Right forelimb (tissue), 1 donor: ENCODE results near the gene AMPH.

Experiments
- DNase-seq: peaks from one replicate; pipeline ENCODE4 v3.0.0-alpha.2; 2018

The AMPH gene

GRCh38 chr7:38539477-38540081 is 91.6 kb downstream of the AMPH start:
- no peak for DNase-seq

- DNase-seq = no peak
Measured at GRCh38 chr7:38535073-38535472, 96.1 kb downstream of the AMPH start.

DNA sequence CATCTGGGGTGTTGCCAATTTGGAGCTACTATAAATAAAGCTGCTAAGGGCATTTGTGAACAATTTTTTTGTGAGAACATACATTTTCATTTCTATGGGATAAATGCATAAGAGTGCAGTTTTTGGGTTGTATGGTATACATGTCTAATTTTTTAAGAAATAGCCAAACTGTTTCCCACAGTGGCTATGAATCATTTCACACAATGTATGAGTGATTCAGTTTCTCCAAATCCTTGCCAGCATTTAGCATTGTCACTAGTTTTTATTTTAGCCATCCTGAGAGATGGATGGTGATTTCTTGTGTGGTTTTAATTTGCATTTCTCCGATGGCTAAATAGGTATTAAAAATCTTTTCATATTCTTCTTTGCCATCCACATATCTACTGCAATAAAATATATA is 105.3 kb downstream of the AMPH start:
- DNase-seq = no peak

- DNase-seq = no peak
Measured at GRCh38 chr7:38524786-38525185, 106.4 kb downstream of the AMPH start.

DNA sequence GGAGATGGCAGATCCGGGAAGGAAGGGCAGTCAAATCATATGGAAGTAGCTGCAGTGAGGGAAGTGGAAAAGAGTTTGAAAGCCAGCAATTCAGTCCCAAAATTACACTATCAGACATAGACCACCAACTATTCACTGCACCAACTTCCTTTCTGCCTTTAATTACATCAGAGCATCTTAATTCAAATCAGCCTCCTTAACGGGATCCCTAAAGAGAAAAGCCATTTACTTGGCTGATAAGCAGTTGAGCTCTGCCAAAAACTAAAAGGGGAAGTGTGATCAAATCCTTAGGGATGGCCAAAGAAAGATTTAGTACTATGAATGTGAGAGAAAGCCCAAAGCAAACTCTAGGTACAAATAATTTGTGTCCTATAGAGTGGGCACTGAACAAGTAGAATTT is 110.4 kb downstream of the AMPH start:
- DNase-seq = no peak

DNA sequence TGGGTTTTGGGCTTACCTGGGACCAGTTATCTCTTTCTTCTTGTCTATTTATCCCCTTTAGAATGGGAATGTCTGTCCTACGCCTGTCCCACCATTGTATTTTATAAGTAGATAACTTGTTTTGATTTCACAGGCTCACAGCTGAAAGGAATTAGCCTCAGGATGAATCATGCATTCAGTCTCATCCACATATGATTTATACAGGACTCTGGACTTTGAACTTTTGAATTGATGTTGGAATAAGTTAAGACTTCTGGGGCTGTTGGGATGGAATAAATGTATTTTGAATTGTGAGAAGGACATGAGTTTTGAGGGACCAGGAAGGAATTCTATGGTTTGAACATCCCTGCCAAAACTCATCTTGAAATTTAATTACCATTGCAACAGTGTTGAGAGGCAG is 112.6 kb downstream of the AMPH start:
- no peak for DNase-seq

DNA sequence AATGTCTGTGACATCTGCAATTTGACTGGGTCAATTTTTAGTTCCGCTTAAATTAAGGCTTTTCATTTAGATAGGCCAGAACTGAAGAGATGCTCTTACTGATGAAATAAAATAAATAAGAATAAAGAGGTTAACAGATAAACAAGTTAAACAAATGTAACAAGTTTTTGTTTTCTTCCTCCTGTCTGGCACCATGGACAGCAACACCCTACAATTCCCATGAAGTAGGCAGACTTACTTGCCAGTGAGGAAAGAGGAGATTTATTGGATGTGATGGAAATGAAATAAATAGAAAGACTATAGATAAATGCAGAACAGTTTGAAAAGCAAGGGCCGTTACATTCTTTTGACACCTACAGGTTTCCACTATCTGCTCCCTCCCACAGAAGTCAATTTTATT is 118.5 kb downstream of the AMPH start:
- DNase-seq = no peak

DNA sequence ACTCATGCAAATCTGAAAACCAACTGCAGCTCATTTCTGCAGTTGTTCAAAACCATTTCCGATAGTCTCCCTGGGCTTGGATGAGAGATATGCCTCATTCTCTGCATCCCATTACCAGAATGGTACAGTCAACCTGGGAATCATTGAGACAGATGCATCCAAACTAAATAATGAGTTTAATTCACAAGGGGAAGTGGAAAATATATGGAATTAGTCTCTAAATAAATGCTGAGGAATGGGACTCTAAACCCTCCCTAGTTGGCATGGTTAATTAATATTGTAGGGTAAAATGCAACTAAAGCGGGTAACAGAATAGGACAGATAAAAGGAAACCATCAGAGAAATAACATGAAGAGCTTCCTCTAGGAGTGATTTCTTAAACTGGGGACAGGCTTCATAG is 118.9 kb downstream of the AMPH start:
- DNase-seq = no peak

DNA sequence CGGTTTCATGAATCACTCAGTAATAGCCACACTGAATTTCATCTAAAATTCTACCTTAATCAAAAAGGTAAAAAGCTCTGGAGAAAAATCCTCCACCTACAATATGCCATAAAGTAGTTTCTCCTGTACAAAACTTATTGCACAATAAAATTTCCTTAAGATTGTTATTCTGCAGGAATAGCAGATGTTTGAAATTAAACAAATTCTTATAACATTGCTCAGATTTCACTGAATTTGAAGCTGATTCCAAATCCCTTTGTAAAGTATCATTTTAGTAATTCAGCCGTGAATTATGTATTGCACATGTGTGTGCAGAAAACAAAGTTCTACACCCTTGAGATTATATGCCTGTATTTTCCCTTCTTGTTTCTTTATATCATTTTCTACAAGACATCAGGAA is 123.8 kb downstream of the AMPH start:
- no peak for DNase-seq

DNA sequence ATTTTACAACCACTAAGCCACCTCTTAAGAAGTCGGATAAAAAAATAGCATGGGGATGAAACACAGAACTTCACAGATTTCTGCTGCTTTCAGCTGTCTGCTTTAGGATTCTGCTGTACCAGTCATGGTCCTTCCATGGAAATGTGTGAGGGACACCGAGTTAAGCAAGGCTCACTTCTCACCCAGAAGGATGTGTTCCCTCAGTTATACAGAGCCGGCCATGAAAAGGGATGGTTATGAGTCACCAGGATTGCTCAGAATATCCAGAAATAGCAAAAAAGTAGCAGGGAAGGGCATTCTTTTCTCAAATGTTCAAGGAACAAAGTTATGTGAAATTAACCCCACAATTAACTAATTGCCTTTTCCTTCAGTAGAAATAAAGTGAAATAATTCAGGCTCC is 124.4 kb downstream of the AMPH start:
- DNase-seq = no peak

GRCh38 chr7:38506004-38506403 is 125.2 kb downstream of the AMPH start:
- no peak for DNase-seq

GRCh38 chr7:38504684-38505083 is 126.5 kb downstream of the AMPH start:
- DNase-seq = no peak

DNA sequence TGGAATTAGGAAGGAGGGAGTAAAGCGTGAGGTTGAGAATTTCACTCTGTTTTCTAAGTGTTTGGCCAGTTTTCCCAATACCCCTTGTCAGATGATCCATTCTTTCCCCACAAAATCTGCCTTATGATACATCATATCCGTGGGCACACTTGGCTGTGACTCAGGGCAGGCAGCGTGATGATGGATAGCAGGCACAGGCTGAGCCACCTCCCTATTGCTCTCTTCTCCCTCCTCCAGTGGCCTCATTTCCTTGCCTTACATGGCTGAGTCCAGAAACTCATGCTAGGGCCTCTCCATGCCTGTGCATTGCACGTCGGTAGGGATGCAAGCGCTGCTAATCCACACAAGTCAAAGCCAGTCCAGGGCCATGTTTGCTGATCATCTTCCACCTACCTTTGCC is 128.3 kb downstream of the AMPH start:
- DNase-seq = no peak

- no peak for DNase-seq
Measured at GRCh38 chr7:38502289-38502688, 128.9 kb downstream of the AMPH start.

GRCh38 chr7:38492010-38492409 is 139.2 kb downstream of the AMPH start:
- DNase-seq = no peak

GRCh38 chr7:38482521-38482920 is 148.7 kb downstream of the AMPH start:
- no peak for DNase-seq

- DNase-seq = no peak
Measured at GRCh38 chr7:38481401-38481800, 149.8 kb downstream of the AMPH start.

DNA sequence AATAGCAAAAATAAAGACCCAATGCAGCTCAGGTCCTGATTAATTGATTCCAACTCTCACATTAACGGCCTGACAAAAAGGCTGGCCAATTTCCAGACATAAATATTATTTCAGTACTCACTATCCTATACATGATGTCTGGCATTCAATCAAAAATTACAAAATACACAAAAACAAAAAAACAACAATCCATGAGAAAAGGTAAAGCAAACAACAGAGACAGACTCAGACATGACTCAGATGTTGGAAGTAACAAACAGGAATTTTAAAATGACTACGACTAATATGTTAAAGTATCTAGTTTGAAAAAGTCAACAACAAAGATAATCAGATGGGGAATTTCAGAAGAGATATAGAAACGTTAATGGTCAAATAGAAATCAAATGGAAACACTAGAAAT is 152.8 kb downstream of the AMPH start:
- no peak for DNase-seq

DNA sequence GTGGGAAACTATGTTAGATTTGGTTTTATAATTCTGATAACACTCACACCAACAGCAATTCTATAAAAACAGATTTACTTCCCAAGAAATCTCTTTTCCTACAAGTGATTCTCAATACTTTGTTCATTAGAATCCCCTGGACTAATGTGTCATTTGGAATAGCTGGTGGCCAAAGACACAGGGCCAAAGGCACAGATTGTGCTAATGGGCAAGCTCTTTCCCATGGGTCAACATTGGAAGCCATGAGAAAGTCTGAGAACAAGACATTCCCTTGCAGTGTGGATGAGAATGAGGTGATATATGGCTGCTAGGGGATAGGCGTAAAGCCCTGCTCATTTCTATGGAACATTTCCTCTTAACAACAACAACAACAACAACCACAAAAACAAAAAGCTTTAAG is 153.8 kb downstream of the AMPH start:
- DNase-seq = no peak

DNA sequence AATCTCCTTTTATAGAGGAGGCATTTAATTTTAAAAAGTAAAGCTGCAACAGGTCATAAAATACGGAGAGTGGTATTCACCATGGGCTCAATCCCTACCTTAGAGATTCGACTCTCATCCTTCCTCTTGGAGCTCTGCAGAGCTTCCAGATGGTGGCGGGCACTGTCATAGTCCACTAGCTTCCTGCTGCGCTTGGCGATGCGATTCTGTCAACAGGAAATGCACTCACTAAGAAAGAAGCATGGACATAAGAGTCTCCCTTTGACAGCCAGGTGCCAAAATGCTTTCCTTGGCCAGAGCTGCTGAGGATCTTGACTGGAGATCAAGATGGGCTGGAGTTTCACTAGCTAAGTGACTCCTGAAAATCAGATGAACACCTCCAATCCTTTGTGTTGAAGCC is 154.4 kb downstream of the AMPH start:
- no peak for DNase-seq

DNA sequence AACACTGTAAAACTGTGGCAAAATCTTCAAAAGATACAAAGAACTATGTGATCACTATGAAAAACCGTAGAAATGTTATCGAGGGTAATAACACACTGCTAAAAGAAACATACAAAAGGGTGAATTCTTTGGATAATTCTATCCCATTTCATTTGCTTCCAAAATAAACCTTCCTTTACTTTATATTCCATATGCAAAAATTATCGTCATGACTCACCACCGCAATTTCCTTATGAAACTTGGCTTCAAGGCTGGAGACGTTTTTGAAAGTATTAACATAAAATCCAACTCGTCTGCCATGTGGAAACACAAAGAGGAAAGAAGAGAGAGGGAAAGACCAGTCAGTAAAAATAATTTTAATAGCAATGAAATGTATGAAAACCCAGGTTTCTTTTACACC is 165.2 kb downstream of the AMPH start:
- DNase-seq = no peak

GRCh38 chr7:38463277-38464225 is 167.6 kb downstream of the AMPH start:
- DNase-seq = no peak

DNA sequence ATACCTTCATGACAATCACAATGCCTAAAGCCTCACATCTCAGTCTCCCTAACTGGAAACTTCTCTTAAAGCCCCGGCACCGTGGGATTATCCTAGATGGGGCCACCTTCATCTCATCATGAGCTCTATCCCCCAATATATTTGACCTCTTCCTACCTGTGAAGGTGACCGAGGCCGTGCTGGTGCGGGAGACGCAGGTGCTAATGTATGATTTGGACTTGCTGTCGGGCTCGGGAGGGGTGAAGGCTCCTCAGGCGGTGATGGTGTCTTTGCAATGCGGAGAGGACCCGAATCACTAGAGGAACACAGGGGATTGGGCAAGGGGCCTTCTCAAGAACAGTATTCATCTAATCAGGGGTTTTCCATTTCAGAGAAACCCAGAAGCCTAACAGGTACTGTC is 168.4 kb downstream of the AMPH start:
- no peak for DNase-seq

DNA sequence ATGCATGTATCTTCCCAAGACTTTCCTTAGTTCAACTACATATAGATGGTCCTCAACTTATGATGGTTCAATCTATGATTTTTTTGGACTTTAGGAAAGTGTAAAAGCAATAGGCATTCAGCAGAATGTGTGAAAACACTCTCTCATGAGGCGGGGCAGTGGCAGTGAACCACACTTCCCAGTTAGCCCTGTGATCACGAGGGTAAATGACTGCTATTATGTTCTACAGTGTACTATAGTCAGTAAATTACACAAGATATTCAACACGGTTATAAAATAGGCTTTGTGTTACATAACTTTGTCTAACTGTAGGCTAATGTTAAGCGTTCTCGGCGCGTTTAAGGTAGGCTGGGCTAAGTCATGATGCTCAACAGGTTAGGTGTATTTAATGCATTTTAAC is 169.3 kb downstream of the AMPH start:
- DNase-seq = no peak

DNA sequence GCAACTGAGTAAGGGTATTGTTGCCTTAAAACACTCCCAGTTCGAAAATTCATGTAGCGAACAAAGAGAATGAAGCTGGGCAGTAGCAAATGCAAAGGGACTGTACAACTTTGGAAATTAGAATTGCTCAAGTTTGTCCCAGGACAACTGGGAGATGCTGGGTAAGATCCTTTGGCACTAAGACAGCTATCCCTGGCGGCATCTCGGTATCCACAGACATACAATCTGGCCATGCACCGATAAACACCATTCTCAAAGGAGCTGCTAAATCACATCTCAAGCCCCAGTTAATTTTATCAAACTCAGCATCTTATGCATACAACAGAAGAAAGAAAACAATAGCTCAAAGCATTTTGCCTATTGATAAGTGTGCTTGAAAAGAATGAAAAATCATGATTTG is 177.3 kb downstream of the AMPH start:
- DNase-seq = no peak
